ENCODE data around the gene CYP1B1. TPM values are rescaled to one million over a fixed set of nuclear protein-coding genes. Genes with fewer than 3 reads are reported as not detected.

The CYP1B1 gene
- total RNA-seq, 4 donors from 2014 or later, result 20.0 to 104 (median 32.4) TPM

GRCh38 chr2:38098421-38099098 is 22.6 kb upstream of the CYP1B1 start:
- TF ChIP-seq CTCF (IDR thresholded peaks at IDR 0.05; ENCODE audit: low read depth), result no peak

GRCh38 chr2:38097988-38098385 is 22.0 kb upstream of the CYP1B1 start:
- no peak for TF ChIP-seq CTCF (IDR thresholded peaks at IDR 0.05; ENCODE audit: low read depth)

GRCh38 chr2:38097258-38097987 is 21.5 kb upstream of the CYP1B1 start:
- TF ChIP-seq CTCF (IDR thresholded peaks at IDR 0.05; ENCODE audit: low read depth), result no peak

- TF ChIP-seq CTCF (IDR thresholded peaks at IDR 0.05; ENCODE audit: low read depth), result no peak
Observed at GRCh38 chr2:38095996-38096861, 20.3 kb upstream of the CYP1B1 start.

- no peak for TF ChIP-seq CTCF (IDR thresholded peaks at IDR 0.05; ENCODE audit: low read depth)
Observed at GRCh38 chr2:38095079-38095995, 19.4 kb upstream of the CYP1B1 start.

GRCh38 chr2:38093527-38094165 is 17.7 kb upstream of the CYP1B1 start:
- no peak for TF ChIP-seq CTCF (IDR thresholded peaks at IDR 0.05; ENCODE audit: low read depth)
